Esophagus squamous epithelium (tissue), 4 donors: ENCODE data around the gene CDH15.

Source experiments
- CTCF ChIP-seq, 6 experiments: fragments of 450-650 bp in 4 of 6; fragments of 200-600 bp in 2 of 6; sonication (generic) in 2 of 6; IDR thresholded peaks; one replicate each; pipeline ENCODE4 v1.5.1; 2016 to 2019; ENCODE audit warnings: antibody characterized with exemption in 6 of 6, mild to moderate bottlenecking in 4 of 6, moderate library complexity in 4 of 6
- POLR2A ChIP-seq, 4 donors: fragments of 450-650 bp; IDR thresholded peaks; one replicate each; pipeline ENCODE4 v1.6.1; 2017; ENCODE audit warnings: antibody characterized with exemption in 4 of 4, mild to moderate bottlenecking in 4 of 4, moderate library complexity in 3 of 4

GRCh38 chr16:89200850-89201411 lies 29.4 kb downstream of the CDH15 start:
- TF ChIP-seq CTCF (IDR thresholded peaks at IDR 0.05) (no peak), POLR2A (IDR thresholded peaks at IDR 0.05) (no peak)
